Heart left ventricle (tissue), 13 donors: ENCODE results near the gene ESPN.

Source experiments
- POLR2A ChIP-seq, 2 donors: fragments of 450-650 bp; IDR thresholded peaks; one replicate each; pipeline ENCODE4 v1.6.1; 2017; ENCODE audit warnings: antibody characterized with exemption in 2 of 2, mild to moderate bottlenecking in 2 of 2, moderate library complexity in 2 of 2
- TF ChIP-seq, protein P1 (sequence below), 12 donors: fragments of 200-600 bp; sonication (generic) in 4 of 12; IDR thresholded peaks; one replicate each; pipeline versions ENCODE4 v1.5.0 to v1.8.0; 2018 to 2022; ENCODE audit warnings: antibody characterized with exemption in 12 of 12, mild to moderate bottlenecking in 5 of 12
- donor health status: ischemic (EF 13 %, LVEDD 7.1; RV severe dilation, severe dysfunction).
- donor health status: DM: no; HTN: yes; CAD: no.
- donor health status: DM: no; HTN: no; CAD: no.
- donor health status: ischemic (EF 25% LVEDD 6.9; RV normal size, moderate dysfunction).
- donor health status: ischemic (EF 25% LVEDD 5.7; RV mildly dilated, moderate dysfunction).
- donor health status: ischemic (EF 35%, LVEDD 5.7; RV mildly dilated, moderate dysfunction).
- donor health status: nonischemic (EF 11% LVEDD 7.7; RV severe dilation, severe dysfunction).
- donor health status: DM: yes; HTN: yes; CAD: no.
- donor health status: PGD.
- donor health status: ischemic (EF 29% LVEDD 5.4; RV normal size, mild dysfunction).
- donor health status: nonischemic (EF 23%, LVEDD 6.1; RV moderate dilation, normal function).

DNA sequence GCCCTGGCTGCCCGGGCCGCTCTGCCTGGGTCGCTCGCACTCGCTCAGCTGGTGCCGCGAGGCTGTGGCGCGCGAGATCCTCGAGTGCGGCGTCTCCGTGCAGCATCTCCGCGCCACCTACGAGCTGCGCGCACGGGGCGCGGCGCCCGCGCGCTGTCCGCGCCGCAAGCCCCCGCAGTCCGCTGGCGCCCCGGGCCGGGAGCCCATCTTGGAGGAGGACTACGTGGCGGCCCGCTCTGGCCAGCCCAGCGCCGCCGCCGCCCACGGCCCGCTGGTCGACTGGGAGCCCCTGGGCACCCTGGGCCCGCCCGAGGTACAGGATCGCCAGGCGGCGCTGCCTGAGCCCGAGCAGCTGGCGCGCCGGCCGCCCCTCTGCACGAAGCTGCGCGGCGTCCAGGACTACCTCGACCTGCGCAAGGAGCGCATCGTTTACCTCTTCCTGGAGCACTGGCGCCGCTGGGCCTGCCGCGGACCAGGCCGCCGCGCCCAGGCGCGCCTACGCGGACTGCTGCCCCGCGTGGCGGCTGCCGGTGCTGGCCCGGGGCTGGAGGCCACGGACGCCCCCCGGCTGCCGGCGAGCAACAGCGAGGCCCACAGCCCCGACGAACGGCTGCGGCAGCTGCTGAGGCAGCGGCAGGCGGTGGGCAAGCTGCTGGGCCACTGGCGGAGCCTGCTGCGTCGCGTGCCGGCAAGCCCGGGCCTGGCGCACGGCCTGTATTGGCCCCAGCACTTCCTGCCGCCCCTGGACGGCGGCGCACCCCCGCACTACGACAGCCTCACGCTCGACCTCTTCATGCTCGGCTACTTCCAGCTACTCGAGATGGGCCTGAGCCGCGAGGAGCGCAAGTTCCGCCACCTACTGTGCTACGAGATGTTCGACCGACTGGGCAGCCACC is 30.5 kb downstream of the ESPN start:
- TF ChIP-seq, protein P1, sequence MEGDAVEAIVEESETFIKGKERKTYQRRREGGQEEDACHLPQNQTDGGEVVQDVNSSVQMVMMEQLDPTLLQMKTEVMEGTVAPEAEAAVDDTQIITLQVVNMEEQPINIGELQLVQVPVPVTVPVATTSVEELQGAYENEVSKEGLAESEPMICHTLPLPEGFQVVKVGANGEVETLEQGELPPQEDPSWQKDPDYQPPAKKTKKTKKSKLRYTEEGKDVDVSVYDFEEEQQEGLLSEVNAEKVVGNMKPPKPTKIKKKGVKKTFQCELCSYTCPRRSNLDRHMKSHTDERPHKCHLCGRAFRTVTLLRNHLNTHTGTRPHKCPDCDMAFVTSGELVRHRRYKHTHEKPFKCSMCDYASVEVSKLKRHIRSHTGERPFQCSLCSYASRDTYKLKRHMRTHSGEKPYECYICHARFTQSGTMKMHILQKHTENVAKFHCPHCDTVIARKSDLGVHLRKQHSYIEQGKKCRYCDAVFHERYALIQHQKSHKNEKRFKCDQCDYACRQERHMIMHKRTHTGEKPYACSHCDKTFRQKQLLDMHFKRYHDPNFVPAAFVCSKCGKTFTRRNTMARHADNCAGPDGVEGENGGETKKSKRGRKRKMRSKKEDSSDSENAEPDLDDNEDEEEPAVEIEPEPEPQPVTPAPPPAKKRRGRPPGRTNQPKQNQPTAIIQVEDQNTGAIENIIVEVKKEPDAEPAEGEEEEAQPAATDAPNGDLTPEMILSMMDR (IDR thresholded peaks at IDR 0.05) = peak in 3 of 12 donors; percentile 8 to 26 (median 24)
- no peak for TF ChIP-seq POLR2A (IDR thresholded peaks at IDR 0.05)
